Measurements from ENCODE around the gene NXPE3. TPM values are rescaled to one million over a fixed set of nuclear protein-coding genes. Genes with fewer than 3 reads are reported as not detected.

NXPE3 gene
- total and polyA plus RNA-seq, 9 of the 15 experiments (the other 6 are each of a cell fraction or from before 2014, with no cell fraction given): 0.25 to 2.5 (median 0.95) TPM

DNA sequence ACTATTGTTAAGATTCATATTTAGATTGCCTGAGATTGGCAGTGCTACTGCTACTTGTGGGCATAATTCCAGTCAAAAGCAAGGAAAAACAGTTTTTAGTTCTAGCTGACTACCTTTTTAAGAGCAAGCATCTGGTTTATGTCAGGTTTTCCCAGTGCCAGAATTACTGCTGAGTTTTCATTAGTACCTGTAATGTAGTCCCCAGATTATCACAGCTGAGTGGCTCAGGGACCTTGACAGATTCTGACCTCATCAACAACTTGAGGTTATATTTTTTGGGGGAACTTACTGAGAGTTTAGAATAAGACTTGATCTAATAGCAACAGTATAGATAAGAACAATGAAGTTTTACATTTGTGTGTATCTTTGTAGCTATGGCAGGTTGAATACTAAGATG is 31.0 kb downstream of the NXPE3 start:
- H4K20me1 ChIP-seq (replicated peaks; ENCODE audit: control insufficient read depth, insufficient read depth, low read length): no peaks in the 10 kb centered on the region
- in situ Hi-C loops (cut with MboI) (loop anchor here (5.0 to 25.0 kb wide), 2 partner anchors 417 to 727 kb away; no protein-coding TSS in a partner anchor), intact Hi-C loops (cut with micrococcal nuclease) (loop anchor here (10.0 kb wide), 1 partner anchor 155 kb away; no protein-coding TSS in a partner anchor)
- ATAC-seq (no peak), FAIRE-seq (no peak), DNase-seq (ENCODE audit: extremely low read depth in 1 of 4, low spot score in 3 of 4) (no peak)
- no peaks in the 10 kb centered on the region for H3K36me3 ChIP-seq (ENCODE audit: control insufficient read depth, insufficient read depth, low read length)
- H3K9me3 ChIP-seq (replicated peaks; ENCODE audit: control insufficient read depth, insufficient read depth, low read depth, low read length): no peaks in the 10 kb centered on the region
- no peak overlapping the region for H3K27ac ChIP-seq (ENCODE audit: extremely low read depth, low read depth, low read length)
- H3K27me3 ChIP-seq (ENCODE audit: control insufficient read depth in 2 of 2, insufficient read depth in 2 of 2, low read length in 2 of 2): no peaks in the 10 kb centered on the region
- H3K79me2 ChIP-seq (ENCODE audit: control insufficient read depth, insufficient read depth, low read length): no peaks in the 10 kb centered on the region
- H3K9ac ChIP-seq (ENCODE audit: insufficient read depth in 1 of 2, low read depth in 2 of 2, low read length in 2 of 2): no peak overlapping the region
- H3K4me2 ChIP-seq (ENCODE audit: insufficient read depth, low read length): no peak overlapping the region
- TF ChIP-seq ZNF436 (CRISPR knock-in tag; IDR thresholded peaks at IDR 0.05) (no peak), EZH2 (IDR thresholded peaks at IDR 0.05; ENCODE audit: borderline replicate concordance, low read depth, low read length) (no peak), MAZ (CRISPR knock-in tag; conservative IDR thresholded peaks at IDR 0.05 in 1 of 2, IDR thresholded peaks at IDR 0.05 in 1 of 2) (no peak), SRSF7 (optimal IDR thresholded peaks at IDR 0.05; ENCODE audit: low read depth, low read length) (no peak), RREB1 (CRISPR knock-in tag; IDR thresholded peaks at IDR 0.05) (no peak), ZNF707 (CRISPR knock-in tag; conservative IDR thresholded peaks at IDR 0.05) (no peak)
- TF ChIP-seq, protein P1, sequence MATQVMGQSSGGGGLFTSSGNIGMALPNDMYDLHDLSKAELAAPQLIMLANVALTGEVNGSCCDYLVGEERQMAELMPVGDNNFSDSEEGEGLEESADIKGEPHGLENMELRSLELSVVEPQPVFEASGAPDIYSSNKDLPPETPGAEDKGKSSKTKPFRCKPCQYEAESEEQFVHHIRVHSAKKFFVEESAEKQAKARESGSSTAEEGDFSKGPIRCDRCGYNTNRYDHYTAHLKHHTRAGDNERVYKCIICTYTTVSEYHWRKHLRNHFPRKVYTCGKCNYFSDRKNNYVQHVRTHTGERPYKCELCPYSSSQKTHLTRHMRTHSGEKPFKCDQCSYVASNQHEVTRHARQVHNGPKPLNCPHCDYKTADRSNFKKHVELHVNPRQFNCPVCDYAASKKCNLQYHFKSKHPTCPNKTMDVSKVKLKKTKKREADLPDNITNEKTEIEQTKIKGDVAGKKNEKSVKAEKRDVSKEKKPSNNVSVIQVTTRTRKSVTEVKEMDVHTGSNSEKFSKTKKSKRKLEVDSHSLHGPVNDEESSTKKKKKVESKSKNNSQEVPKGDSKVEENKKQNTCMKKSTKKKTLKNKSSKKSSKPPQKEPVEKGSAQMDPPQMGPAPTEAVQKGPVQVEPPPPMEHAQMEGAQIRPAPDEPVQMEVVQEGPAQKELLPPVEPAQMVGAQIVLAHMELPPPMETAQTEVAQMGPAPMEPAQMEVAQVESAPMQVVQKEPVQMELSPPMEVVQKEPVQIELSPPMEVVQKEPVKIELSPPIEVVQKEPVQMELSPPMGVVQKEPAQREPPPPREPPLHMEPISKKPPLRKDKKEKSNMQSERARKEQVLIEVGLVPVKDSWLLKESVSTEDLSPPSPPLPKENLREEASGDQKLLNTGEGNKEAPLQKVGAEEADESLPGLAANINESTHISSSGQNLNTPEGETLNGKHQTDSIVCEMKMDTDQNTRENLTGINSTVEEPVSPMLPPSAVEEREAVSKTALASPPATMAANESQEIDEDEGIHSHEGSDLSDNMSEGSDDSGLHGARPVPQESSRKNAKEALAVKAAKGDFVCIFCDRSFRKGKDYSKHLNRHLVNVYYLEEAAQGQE (IDR thresholded peaks at IDR 0.05; ENCODE audit: borderline replicate concordance): no peak
- TF ChIP-seq, protein P1 (CRISPR knock-in tag; IDR thresholded peaks at IDR 0.05; ENCODE audit: low read depth): no peak
- BruUV-seq (replicated peaks): no TSS peak
- ChIA-PET POLR2A (no interaction called here), CTCF (ENCODE audit: low intra/inter-chr PET ratio) (interaction anchor here (2.1 kb wide), 1 partner anchor 415 kb away, joined by 25 read pairs; no protein-coding TSS in a partner anchor)
- no peaks in the 10 kb centered on the region for H3K9me1 ChIP-seq (ENCODE audit: control insufficient read depth, insufficient read depth, low read length)
- no peak overlapping the region for H3K4me3 ChIP-seq
- no peak overlapping the region for H2AFZ ChIP-seq (ENCODE audit: low read depth, low read length)
- no peaks in the 10 kb centered on the region for H3K4me1 ChIP-seq (replicated peaks in 1 of 2; ENCODE audit: control insufficient read depth in 2 of 2, insufficient read depth in 2 of 2, low read length in 2 of 2)

Measured in K562 (cell line).